HG03175 (cell line): ENCODE results near the gene RPH3AL.
"Not testable (repeated sequence)": the region's sequence is repeated elsewhere in the genome, so short reads cannot be mapped to it uniquely, and the experiment has no call there.

ENCODE experiments used
- ATAC-seq: cut with Tn5 transposase; IDR thresholded peaks from one replicate; pipeline ENCODE4 v1.9.1; 2021; ENCODE audit warnings: mild to moderate bottlenecking, moderate library complexity; ENCODE audit not compliant: unreplicated experiment

The RPH3AL gene

GRCh38 chr17:320809-321385, 31.7 kb downstream of the RPH3AL start:
- no peak for ATAC-seq

- no peak for ATAC-seq
These were observed 32.5 kb downstream of the RPH3AL start for GRCh38 chr17:320139-320538.

DNA sequence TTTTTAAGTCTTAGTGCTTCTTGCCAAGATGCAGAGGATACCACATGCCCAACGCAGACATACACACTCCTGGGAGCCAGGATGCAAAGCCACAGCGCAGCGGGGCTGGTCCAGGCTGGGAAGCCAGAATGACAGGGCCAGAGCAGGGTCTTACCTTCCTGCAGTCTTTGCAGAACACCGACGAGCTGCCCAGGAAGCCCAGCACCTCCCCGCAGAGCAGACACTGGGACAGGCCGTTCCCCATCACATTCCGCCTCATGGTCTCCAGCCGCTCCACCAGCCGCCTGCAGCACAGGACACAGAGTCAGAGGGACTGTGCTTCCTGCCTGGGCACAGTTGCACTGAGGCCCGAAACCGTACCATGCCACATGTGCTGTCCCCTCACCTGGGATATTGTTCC, 33.3 kb downstream of the RPH3AL start:
- ATAC-seq: no peak

- ATAC-seq: not testable (repeated sequence)
These were observed 35.5 kb downstream of the RPH3AL start for GRCh38 chr17:317070-317469.

- not testable (repeated sequence) for ATAC-seq
These were observed 37.2 kb downstream of the RPH3AL start for GRCh38 chr17:315399-315798.

DNA sequence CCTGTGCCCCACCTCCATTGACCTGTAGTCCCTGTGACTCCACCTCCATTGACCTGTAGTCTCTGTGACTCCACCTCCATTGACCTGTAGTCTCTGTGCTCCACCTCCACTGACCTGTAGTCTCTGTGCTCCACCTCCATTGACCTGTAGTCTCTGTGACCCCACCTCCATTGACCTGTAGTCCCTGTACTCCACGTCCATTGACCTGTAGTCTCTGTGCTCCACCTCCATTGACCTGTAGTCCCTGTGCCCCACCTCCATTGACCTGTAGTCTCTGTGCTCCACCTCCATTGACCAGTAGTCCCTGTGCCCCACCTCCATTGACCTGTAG, 38.0 kb downstream of the RPH3AL start:
- not testable (repeated sequence) for ATAC-seq

- no peak for ATAC-seq
These were observed 38.5 kb downstream of the RPH3AL start for GRCh38 chr17:313911-314613.

- no peak for ATAC-seq
These were observed 39.4 kb downstream of the RPH3AL start for GRCh38 chr17:313231-313630.

- no peak for ATAC-seq
These were observed 40.0 kb downstream of the RPH3AL start for GRCh38 chr17:312476-313148.

DNA sequence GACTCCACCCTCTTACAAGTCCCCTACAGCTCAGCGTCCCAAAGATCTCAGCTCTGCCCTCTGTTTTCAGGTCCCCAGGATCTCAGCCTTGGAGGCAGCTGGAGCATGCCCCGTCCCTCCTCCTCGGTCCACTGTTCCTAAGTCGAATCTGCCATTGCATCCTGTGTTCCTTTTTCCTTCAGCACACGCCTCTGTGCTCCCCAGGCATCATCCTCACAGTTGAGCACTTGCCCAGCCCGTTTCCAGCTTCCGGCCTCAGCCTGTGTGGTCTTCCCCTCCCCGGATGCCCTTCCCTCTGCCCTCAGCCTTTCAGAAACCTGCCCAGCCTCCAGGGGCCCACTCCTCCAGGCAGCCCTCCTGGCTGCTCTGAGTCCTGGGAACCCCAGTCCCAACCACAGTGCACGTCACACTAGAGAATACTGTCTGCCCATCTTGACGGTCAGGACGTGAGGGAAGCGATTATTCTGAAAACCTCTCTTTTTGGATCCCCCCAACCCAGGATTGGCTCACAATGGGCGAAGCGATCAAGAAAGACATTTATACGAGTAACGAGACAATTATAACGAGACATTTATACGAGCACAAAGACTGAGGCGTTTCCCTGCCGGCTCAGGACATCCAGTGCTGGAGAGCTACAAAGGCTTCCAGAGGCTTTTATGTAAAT, 41.4 kb downstream of the RPH3AL start:
- no peak for ATAC-seq

- ATAC-seq: no peak
These were observed 42.2 kb downstream of the RPH3AL start for GRCh38 chr17:310111-311010.

DNA sequence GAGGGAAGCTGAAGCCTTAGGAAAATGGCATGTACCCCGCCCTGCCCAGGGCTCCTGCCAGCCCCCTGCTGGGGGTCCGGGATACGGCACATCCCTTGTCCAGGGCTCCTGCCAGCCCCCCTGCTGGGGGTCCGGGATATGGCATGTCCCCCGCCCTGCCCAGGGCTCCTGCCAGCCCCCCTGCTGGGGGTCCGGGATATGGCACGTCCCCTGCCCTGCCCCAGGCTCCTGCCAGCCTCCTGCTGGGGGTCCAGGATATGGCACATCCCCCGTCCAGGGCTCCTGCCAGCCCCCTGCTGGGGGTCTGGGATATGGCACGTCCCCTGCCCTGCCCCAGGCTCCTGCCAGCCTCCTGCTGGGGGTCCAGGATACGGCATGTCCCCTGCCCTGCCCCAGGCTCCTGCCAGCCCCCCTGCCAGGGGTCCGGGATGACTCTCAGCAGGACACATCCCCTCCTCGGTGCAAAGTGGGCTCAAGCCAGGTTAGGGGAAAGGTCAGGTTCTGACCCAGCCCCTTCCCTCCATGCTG, 43.2 kb downstream of the RPH3AL start:
- ATAC-seq: no peak

GRCh38 chr17:307741-308507, 44.7 kb downstream of the RPH3AL start:
- no peak for ATAC-seq

DNA sequence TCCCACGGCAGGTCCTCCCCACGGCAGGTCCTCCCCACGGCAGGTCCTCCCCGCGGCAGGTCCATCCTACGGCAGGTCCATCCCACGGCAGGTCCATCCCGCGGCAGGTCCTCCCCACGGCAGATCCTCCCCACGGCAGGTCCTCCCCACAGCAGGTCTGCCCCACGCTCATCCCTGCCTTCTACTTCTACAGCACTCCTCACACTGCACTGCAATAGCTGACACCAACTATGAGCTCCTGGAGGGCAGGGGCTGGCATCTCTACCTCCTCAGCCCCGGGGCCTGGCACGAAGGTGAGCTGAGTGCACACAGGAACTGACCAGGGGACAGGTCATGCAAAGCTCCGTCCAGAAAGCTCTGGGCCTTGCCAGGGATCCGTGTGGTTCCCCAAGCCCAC, 45.3 kb downstream of the RPH3AL start:
- no peak for ATAC-seq

DNA sequence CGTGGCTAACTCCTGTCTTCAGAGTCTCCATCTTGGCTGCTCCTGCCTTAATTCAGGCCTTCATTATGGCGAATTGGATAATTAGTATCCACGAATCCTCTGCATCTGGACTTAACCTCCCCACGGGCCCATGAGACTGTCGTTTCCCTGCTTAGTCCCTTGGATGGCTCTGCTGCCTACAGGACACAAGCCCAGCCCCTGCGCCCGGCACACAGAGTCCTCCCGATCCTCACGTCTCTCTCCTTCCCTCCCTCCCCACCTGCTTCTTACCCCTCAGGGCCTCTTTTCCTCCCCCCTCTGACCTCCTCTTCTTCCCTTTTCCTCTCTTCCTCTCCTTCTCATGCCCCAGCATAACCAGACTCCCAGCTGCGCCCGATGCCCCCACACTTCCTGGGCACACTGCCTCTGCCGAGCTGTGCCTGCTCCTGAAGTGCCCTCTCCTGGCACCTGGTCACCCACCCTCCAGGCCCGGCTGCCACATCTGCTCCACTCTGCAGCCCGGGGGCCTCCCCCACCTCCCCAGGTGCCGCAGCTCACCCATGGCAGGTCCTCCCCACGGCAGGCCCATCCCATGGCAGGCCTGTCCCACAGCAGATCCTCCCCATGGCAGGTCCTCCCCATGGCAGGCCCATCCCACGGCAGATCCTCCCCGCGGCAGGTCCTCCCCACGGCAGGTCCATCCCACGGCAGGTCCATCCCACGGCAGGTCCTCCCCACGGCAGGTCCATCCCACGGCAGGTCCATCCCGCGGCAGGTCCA, 45.9 kb downstream of the RPH3AL start:
- no peak for ATAC-seq

GRCh38 chr17:306116-306515, 46.5 kb downstream of the RPH3AL start:
- ATAC-seq: no peak

DNA sequence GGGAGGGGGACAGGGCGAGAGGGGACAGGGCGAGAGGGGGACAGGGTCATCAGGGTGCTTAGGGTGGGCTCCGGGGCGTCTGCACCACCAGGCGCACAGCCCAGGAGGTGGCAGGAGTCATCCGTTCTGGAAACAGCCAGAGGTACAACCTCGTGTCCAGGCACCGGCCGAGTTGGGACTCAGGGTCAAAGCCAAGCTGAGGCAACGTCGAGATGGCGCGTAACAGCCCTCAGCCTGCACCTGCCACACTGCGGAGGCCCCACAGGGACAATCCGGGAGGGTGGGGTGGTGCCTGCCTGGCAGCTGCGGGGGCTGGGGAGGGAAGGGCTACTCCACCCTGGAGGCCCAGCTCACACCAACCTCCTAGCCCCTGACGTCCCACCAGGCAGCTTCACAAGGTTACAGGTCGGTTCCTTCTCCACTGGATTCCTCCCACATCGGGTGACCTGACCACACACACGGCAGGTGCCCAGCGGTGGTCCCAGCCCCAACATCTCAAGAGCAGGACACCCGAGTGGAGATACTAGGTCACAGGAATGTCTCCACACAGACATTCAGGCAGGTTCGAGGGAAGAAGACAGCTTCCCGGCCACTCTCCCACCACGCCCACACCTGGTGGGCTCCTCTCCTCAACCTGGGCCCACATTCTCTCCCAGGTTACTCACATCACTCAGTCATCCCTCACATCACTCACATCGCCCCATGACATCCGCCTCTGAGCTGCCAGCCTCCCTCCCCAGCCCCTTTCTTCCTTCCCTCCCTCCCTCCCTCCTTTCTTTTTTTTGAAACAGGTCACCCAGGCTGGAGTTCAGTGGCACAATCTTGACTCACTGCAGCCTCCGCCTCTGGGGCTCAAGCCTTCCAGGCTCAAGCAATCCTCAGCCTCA, 47.3 kb downstream of the RPH3AL start:
- no peak for ATAC-seq

- ATAC-seq: no peak
These were observed 48.1 kb downstream of the RPH3AL start for GRCh38 chr17:304461-304860.
